ENCODE results near the gene TEX101.
"Not testable (repeated sequence)": the region's sequence is repeated elsewhere in the genome, so short reads cannot be mapped to it uniquely, and the experiment has no call there.

- not testable (repeated sequence) for TF ChIP-seq CTCF, POLR2A, POLR2AphosphoS5 (IDR thresholded peaks at IDR 0.05)
These were observed 32.0 kb upstream of the TEX101 start for GRCh38 chr19:43382586-43383216.
